ENCODE data around the gene ARID5A. TPM values are rescaled to one million over a fixed set of nuclear protein-coding genes. Genes with fewer than 3 reads are reported as not detected.

Gene ARID5A
- total RNA-seq, 1 donor from 2014 or later = 9.4 TPM

DNA sequence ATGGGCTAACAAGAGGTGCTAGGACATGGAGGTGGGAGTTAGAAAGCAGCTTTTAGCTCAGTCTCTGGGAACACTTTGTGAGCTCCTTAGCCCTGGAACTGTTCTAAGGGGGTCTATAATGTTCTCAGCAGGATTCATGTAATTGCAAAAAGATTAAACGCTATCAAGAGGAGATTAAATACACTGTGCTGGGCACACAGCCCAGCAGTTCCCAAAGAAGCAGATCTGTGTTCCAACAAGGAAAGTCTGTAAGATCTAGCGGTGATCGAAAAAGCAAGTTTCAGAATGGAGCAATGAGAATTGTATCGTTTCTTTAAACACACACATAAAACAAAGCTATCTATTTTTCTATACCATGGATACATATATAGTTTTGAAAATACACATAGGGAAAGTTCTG is 2.4 kb upstream of the ARID5A start:
- DNase-seq (no peak), ATAC-seq (ENCODE audit: poor library complexity) (no peak)
- intact Hi-C loops (cut with DNase I) = no loop called here

DNA sequence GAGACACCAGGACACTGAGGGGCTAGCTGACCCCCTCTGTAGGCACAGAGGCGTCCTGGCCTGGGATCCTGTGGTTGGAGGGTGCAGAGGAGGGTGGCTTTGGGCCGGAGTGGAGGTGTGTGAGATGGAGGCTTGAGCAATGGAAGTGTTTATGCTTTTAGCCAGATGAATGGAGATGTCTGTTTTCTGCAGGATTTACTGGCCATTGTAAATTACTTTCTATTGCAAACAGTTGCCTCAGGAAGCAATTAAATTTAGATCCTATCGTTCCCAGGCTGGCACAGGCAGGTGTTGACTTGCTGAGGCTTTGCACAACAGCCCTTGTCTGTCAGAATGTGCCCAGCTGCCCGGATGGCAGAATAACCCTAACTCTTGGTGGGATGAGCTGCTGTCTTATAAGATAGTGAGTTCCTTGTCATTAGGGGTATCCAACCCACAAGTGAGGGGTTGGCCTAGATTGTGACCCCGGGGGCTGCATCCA is 1.8 kb upstream of the ARID5A start:
- ATAC-seq (ENCODE audit: poor library complexity) (no peak), DNase-seq (no peak)
- intact Hi-C loops (cut with DNase I) = no loop called here

DNA sequence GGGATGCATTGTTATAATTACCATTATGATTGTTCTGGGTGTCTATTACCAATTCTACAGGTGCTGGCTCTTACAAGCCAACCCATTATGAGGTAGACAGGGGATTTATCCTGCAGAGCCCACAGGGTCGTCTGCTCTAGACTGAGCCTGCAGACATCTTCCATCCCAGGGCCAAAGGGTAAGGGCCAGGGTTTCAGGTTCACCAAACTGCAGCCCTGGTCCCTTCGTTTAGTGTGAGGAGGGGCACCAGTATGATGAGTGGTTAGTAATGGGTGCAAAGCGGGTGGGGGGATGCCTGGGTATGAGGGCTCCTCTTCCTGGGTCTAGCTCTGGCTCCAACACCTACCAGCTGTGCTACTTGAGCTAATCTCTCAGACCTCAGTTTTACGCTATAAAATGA is 1.2 kb upstream of the ARID5A start:
- ATAC-seq (ENCODE audit: poor library complexity) (no peak), DNase-seq (no peak)
- intact Hi-C loops (cut with DNase I) = no loop called here

DNA sequence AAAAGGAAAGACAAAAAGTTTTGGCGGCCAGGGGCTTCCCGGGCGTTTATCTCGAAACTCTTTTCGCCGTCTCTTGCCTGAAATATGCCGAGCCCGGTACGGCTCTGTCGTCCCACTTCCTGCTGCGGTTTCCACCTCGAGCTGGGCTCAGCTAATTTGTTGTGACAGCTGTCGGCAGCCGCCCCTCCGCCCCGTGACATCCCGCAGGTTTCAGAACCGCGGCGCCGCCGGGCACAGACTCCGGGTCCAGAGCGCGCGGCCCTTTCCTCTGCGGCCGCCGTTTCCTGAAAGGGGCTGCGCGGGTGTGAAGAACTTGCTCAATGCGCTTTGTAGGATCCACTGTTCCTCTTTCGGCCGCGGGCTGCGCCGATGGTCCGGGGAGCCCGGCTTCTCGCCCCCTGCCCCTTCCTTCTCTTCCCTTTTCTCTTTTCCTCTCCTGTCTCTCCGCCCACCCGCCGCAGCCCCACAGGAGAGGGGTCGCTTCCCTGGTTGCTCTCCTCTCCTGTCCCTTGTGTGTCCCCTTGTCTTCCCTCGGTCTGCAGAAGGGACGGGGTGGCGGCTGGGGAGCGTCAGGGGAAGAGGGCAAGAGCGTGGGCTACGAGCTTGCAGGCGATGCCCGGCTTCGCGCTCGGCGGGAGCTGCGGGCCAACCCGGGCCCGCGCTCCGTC is 648 bp downstream of the ARID5A start:
- intact Hi-C loops (cut with DNase I) = no loop called here
- peak; percentile 51 for ATAC-seq (ENCODE audit: poor library complexity)
- peak; percentile 89 for DNase-seq

DNA sequence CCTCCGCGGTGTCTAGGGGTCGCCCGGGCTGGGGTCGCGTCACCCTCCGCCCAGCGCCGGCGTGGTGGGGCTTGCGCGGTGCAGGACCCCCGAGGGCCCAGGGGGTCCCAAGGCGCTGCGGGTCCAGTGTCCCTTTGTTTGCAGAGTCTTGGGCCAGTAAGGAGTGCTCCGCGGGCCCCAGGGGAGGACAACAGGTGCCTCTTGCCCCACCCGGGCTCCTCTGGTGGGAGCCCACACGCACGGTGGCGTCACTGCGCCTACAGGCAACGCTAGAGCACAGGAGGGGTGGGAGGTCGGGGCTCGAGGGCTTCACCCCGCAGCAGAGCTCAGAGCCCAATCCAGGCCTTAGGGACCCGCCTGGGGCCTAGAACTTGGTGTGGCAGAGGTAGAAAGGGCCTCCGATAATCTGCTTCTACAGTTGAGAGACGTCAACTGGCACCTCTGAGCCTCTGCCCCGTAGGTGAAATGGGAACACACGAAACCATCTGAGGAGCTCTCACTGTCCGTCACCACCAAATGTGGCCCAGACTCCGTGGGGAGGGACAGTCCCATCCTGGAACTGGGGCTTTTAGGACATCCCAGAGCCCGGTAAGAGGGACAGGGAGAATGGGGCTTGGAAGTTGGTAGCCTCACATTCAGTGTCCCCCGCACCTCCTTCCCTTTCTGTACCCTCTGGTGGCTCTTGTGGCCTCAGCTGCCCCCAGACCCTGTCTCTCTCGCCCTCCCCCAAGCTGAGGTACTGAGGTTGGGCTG is 1.4 kb downstream of the ARID5A start:
- ATAC-seq (ENCODE audit: poor library complexity) = no peak

DNA sequence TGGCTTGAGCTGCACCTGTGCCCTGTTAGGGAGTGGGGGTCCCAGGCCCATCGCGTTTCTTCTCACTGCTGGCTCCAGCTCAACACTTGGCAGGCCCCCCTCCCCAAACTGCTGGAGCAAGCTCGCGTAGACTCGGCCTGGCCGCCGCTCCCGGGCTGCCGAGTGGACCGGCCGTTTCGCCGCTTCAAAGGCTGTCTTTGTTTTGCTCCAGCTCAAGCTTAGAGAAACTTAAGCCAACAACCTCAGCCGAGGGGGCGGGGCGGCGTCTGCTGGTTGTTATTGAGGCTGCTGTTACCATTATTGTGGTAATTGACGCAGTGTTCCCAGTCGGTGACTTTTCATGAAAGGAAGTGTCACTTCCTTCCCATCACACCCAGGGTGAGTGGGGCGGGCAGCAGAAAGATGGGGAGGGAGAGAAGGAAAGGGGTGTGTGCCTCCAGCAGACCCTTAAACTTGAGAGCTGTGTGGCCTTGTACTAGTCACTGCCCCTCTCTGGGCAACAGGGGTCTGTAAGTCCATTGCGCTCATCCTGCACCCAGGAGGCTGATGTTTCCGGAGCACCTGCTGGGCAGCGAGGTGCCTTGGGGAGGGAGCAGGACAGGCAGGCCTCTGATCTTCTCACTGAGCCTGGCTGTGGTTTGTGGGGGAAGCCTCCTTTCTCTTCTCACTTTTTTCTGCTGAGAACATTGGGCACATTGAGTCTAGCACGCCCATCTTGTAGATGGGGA is 2.1 kb downstream of the ARID5A start:
- ATAC-seq (ENCODE audit: poor library complexity) (peak; percentile 7), DNase-seq (peak; percentile 94)
- intact Hi-C loops (cut with DNase I) = no loop called here

More for the DNA sequence above, 1.4 kb downstream of the ARID5A start:
- DNase-seq = no peak
- intact Hi-C loops (cut with DNase I) = no loop called here

DNA sequence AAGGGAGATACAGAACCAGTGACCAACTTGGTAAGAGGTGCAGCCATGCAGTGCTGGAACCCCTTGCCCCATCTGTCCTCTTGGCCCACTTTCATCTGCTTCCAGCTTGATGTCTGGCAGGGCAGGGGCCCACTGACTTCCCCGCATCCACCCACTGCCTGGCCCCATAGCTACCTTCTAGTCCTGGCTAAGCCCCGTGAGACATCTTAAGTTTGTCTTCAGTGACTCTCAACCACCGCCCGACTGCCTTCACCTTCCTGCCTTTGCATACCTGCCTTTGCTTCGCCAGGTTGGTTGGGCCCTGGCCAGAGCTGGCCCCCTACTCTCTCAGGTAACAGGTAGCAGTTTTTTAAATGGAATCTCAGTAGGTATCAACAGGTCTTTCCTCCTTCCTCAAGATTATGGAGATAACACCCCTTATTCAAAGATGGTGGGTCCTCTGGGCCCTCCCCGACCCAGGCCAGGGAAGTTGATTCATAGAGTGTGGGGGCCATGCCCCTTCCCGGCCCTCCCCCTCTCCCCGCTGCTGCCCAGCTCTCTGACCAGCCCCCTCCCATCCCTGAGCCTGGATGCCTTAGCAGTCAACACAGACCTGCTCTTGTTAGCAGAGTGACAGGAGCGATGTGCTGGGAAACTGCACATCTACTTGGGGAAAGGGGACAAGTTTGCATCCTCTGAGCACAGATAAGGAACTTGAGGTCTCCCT is 2.8 kb downstream of the ARID5A start:
- DNase-seq (no peak), ATAC-seq (ENCODE audit: poor library complexity) (no peak)
- intact Hi-C loops (cut with DNase I) = no loop called here

DNA sequence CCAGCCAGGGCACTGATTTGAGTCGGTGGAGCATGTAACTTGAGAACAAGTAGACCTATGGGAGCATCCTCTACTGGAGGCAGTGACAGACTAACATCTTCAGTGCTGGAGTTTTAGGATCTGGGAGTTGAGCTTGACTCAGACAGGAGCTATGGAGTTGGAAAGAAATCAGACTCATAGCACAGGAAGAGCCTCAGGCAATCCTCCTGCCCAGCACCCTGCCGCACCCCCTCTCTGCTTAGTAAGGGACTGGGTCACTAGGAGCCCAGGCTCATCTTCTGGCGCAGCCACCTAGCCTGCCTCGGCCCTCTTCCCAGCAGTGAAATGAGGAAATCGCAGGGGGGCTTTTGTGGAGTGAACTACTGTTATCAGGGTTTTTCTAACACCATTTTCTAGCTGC is 3.6 kb downstream of the ARID5A start:
- ATAC-seq (ENCODE audit: poor library complexity) = no peak
- intact Hi-C loops (cut with DNase I) = no loop called here
- no peak for DNase-seq

DNA sequence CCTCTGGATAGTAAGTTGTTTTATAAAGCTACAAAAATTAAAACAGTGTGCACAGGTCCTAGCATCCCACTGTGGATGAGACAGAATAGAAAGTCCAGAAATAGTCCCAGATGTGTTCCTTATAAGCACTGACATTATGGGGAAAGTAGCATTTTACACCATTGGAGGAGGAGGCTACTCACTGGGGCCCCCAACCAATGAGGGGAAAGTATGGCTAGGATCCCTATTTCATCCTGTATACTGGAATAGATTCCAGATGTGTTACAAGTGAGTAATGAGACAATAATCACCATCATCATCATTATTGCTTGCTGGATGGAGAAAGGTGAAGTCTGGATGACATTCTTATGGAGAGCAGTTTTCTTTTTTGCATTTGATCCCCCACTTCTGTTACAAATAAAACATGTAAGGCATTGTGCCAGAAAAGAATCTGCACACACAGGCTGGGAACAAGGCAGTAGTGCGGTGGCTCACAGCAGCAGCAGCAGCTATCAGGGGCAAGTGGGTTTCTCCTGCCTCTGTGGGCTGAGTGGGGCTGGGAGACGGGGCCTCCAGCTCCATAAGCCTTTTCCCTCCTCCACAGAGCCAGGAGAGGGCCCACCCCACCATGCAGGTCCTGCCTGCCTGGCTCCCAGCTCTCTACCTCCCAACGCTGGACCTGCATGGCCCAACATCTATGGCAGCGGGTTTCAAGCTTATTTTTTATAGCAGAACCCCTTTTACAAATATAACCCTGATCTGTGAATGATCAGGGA is 5.0 kb downstream of the ARID5A start:
- ATAC-seq (ENCODE audit: poor library complexity) (no peak), DNase-seq (no peak)
- intact Hi-C loops (cut with DNase I) = no loop called here

DNA sequence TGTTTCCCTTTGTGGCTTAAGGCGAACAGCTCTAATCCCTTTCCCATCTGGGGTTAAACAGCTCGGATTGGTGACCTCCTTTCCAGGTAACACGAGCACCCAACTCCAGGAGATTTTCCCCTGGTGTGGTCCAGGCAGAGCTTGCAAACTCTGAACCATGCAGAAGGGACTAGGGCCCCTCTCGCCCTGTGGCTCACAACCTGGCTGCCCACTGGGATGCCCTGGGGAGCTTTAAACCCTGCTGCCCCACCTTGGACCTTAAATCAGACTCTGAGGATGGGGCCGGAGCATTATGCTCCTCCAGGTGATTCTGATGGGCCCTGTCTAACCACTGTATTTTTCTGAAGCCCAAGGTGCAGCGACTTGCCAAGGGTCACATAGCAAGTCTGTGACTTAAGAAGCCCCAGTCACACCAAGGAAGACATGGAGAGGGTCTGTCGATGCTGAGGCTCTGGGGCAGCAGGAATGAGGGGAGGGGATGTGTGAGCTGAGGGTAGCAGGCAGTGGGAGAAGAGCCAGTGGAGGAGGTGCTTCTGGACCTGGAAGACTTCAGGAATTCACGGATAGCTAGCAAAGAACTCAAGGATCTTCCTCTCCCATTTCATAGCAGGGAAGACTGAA is 5.9 kb downstream of the ARID5A start:
- DNase-seq (no peak), ATAC-seq (ENCODE audit: poor library complexity) (no peak)
- intact Hi-C loops (cut with DNase I) = no loop called here

DNA sequence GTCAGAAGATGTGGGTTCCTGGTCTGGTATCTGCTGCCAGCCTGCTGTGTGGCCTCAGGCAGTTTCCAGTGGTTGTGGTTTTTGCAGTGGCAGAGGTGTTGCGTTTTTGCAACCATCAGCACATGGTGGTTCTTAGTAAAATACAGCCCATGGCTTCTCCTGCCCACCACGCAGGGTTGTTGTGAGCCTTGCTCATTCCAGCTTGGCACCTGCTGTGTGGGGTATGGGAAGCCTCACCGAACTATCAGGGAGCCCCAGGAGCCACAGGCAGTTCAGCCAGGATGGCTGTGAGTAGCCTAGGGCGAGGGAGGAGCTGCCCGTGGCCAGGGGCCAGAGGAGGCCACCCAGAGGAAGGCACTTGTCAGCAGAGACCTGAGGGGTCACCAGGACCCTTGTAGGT is 9.8 kb downstream of the ARID5A start:
- no peak for DNase-seq
- ATAC-seq (ENCODE audit: poor library complexity) = no peak
- intact Hi-C loops (cut with DNase I) = no loop called here

DNA sequence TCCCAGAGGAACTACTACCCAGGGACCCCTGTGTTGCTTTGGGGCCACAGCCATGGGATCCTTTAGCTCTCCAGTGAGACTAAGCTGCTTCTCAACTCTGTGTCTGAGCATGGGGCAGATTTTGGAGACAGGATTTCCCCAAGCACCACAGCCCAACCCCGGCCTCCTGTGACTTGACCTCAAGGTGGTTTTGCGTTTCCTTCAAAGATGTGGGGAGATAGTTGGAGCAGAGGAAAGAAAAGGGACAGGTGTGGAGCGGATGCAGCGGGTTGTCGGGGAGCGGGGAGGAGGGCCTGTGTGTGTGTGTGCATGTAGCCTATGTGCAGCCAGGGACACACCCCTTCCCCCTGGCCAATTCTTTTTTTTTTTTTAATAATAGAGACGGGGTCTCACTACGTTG is 10.2 kb downstream of the ARID5A start:
- DNase-seq (no peak), ATAC-seq (ENCODE audit: poor library complexity) (no peak)
- intact Hi-C loops (cut with DNase I) = no loop called here

DNA sequence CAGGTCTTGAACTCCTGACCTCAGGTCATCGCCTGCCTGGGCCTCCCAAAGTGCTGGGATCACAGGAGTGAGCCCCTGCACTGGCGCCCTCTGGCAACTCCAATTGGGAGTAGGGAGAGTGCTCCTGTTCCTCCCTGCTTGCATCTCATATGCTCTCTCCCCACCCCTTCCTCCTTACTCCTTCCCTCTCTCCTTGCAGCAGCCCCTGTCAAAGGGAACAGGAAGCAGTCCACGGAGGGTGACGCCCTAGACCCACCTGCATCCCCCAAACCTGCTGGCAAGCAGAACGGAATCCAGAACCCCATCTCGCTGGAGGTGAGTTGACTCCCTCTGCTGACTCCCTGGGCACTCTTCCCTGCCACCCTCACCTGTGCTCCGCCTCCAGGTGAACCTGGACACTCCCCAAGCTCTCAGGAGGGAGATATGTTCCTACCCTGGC is 10.7 kb downstream of the ARID5A start:
- intact Hi-C loops (cut with DNase I) = no loop called here
- no peak for ATAC-seq (ENCODE audit: poor library complexity)
- no peak for DNase-seq

DNA sequence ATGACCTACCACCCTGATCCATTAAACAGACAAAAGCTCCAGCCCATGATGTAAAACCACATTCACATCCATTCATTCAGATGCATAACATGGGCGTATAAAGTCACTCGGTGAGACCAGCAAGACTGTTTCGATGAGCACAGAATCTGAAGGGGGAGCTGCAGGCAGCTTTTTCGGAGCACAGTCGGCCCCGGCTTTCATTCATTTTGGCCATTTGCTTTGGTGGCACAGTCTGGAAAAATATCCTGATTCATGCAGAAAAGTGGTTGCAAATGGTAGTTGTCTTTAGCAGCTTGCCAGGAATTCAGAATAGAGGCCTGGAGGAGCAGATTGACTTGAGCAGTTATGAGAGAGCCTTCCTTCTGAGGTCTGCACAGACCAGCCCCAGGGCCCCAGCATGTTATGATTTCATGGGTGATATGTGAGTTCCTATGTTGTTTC is 11.2 kb downstream of the ARID5A start:
- ATAC-seq (ENCODE audit: poor library complexity) = no peak
- DNase-seq = no peak
- intact Hi-C loops (cut with DNase I) = no loop called here

DNA sequence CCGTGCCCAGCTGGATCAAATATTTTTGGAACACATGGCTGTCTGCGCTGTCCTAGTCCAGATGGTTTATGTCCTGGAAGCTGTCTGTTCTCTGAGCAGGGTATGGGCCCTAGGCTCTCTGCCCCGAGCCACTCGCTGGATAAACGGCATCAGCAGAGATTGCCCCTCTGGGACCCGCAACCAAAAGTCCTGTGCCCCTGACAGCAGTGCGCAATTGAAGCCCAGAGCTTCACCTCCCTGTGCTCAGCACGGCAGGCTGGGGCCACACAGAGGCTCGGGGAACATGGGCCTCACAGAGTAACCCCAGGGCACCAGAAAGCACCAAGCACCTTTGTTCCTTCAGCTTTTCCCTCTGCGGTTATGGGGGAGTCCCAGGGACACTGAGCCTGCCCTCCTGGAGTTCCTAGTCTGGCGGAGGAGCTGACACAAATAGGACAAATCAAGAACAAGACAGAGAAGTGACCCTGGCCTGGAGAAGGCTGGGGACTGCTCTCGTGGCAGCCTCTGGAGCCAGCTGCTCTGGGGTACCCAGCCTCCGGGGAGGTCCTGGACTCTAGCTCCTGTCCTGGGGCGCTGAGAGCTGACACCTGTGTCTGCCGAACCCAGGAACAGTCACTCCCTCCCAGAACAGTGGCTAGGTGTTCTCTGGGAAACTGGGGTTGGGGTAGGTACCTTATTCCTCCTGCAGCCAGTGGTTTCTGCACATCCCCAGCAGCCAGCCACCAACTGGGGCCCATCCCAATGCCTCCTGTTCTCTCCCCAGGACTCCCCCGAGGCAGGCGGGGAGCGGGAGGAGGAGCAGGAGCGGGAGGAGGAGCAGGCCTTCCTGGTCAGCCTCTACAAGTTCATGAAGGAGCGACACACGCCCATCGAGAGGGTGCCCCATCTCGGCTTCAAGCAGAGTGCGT is 12.3 kb downstream of the ARID5A start:
- ATAC-seq (ENCODE audit: poor library complexity) (no peak), DNase-seq (no peak)
- intact Hi-C loops (cut with DNase I) = no loop called here

DNA sequence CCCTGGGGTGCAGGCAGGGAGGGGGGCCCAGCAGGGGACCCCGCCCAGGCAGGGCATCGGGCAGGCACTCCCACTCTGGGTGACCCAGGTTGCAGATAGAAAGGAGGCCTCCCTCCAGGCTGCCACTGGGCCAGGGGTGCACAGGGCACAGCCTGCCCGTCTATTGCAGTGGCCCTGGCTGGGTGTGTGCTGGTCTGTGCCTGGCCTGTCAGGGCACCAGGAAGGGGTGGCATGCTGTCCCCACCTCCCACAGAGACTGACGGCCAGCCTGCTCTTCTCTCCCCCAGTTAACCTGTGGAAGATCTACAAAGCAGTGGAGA is 12.9 kb downstream of the ARID5A start:
- intact Hi-C loops (cut with DNase I) = no loop called here
- ATAC-seq (ENCODE audit: poor library complexity) = no peak
- no peak for DNase-seq
